Nucleus accumbens (tissue), 56 donors: Measurements from ENCODE around the gene MYF6.

ENCODE experiments used
- DNase-seq, 56 donors: peaks; one replicate each; lab custom pipeline; 2025; lab: John Stamatoyannopoulos, UW

Gene MYF6

DNA sequence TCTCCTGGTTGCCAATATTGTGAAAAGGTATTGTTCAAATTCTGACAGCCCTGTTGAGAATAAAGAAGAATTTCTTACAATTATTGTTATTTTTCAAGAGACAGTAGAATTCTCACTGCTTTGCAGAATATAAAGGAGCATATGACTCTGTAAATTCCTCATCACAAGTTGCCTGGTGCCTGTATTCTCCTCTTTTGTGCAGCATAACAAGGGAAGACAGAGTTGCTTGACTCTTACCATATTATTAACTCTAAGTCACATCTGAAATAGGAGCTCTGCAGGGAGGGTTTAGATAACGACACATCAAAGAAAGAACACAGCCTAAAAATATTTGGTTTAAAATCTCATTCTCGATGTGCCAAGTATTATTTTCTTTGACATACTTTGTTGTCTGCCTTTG lies 40.4 kb downstream of the MYF6 start:
- DNase-seq = no peak

- no peak for DNase-seq
Measured at GRCh38 chr12:80749456-80749855, 42.0 kb downstream of the MYF6 start.

DNA sequence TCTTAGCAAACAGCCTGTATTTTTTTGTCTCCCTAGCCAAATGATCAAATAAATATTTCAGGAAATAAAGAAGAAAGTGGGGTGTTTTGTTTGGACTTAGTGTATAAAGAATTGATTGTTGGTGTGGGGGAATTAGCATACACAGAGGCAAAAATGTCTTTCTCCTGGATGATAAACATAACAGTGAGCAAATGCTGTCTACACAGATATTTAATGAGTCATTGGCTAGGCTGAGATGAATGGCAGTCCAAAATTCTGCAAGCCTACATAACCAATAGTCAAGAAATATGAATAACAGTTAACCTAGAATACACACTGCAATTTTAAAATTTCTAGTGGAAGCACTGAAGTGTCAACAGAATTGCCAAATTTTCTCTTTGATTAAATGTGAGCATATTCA lies 45.0 kb downstream of the MYF6 start:
- DNase-seq = no peak

GRCh38 chr12:80754274-80754673 lies 46.8 kb downstream of the MYF6 start:
- DNase-seq = no peak

- no peak for DNase-seq
Measured at GRCh38 chr12:80756875-80757274, 49.4 kb downstream of the MYF6 start.
